Fibroblast of lung (primary cell): ENCODE data around the gene IL17RA.

Source experiments
- EZH2 ChIP-seq: IDR thresholded peaks from 2 replicates; pipeline ENCODE4 v1.5.1; 2012; ENCODE audit warnings: low read length, control low read depth, mild to moderate bottlenecking; ENCODE audit errors: missing control alignments
- TF ChIP-seq, protein P1 (sequence below), 2 donors: IDR thresholded peaks in 1 of 2; conservative IDR thresholded peaks in 1 of 2; 1 replicate in 1 of 2; 2 replicates in 1 of 2; pipeline ENCODE4 v1.5.1; 2011 to 2012; ENCODE audit warnings: low read length in 2 of 2, control low read depth in 1 of 2, inconsistent platforms in 1 of 2, low read depth in 1 of 2, mild to moderate bottlenecking in 1 of 2

DNA sequence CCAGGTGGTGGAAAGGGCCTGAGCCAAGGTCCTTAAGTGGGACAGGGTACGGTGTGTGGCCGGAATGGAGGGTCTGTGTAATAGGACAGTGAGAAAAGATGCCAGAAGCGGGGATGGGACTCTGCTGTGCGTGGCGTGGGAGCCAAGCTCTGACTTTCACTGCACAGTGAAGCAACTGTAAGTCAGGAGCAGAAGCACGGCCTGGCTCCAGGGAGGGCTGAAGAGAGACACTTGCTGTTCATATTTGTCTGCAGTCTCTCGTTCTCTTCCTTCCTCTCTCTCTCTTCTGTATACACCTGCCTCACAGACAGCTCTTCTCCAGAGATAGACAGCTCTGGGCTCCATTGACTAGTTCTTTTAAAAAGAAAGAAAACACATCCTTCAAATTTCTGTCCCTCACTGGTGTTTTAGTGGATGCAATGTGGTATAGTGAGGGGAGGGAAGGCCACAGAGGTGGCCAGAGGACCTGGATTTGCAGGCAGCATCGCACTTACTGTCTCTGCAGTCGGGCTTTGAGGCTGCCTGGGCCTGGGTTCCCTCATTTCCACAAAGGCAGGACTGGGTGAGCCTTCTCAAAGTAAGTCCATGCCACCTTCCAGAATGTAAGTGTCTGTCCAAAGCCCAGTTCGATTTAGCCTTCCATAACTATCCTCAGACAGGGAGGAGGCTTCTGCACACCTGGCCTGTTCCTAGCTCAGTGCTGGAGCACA lies 2.1 kb downstream of the IL17RA start:
- TF ChIP-seq, protein P1, sequence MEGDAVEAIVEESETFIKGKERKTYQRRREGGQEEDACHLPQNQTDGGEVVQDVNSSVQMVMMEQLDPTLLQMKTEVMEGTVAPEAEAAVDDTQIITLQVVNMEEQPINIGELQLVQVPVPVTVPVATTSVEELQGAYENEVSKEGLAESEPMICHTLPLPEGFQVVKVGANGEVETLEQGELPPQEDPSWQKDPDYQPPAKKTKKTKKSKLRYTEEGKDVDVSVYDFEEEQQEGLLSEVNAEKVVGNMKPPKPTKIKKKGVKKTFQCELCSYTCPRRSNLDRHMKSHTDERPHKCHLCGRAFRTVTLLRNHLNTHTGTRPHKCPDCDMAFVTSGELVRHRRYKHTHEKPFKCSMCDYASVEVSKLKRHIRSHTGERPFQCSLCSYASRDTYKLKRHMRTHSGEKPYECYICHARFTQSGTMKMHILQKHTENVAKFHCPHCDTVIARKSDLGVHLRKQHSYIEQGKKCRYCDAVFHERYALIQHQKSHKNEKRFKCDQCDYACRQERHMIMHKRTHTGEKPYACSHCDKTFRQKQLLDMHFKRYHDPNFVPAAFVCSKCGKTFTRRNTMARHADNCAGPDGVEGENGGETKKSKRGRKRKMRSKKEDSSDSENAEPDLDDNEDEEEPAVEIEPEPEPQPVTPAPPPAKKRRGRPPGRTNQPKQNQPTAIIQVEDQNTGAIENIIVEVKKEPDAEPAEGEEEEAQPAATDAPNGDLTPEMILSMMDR (conservative IDR thresholded peaks at IDR 0.05 in 1 of 2, IDR thresholded peaks at IDR 0.05 in 1 of 2; ENCODE audit: low read depth in 1 of 2, low read length in 2 of 2) = no peak
- no peak for TF ChIP-seq EZH2
